ENCODE data around the gene RNU7-1. TPM values are rescaled to one million over a fixed set of nuclear protein-coding genes. Genes with fewer than 3 reads are reported as not detected.
A peak's percentile ranks its signal among the peaks of the same experiment; 100 is the strongest.

The RNU7-1 gene
- total RNA-seq, 4 donors from 2014 or later = not detected

GRCh38 chr12:6963791-6964413, 20.3 kb downstream of the RNU7-1 start:
- ATAC-seq (ENCODE audit: low FRiP score) = no peak
- TF ChIP-seq CTCF (IDR thresholded peaks at IDR 0.05) = no peak
- DNase-seq (ENCODE audit: low spot score) = no peak

DNA sequence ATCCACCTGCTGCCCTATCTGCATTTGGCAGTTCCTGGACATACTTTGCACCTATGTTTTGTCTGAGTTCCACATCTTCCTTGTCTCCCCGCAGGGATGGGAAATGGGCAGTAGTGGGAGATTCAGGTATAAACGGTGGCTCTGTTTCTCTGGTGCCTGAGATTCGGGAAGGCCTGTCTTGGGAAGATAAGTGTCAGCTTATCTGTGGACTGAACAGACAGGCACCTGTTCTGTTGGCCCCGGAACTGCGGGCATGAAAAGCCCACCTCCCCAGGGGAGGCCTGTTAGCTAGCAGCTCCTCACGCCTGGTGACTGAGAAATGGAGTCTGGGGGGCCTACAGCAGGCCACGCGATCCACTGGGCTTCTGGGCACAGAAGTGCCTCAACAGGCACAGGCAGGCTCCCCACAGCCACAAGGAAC, 21.0 kb downstream of the RNU7-1 start:
- DNase-seq (ENCODE audit: low spot score) (no peak), ATAC-seq (ENCODE audit: low FRiP score) (no peak)
- no peak for TF ChIP-seq CTCF (IDR thresholded peaks at IDR 0.05)

DNA sequence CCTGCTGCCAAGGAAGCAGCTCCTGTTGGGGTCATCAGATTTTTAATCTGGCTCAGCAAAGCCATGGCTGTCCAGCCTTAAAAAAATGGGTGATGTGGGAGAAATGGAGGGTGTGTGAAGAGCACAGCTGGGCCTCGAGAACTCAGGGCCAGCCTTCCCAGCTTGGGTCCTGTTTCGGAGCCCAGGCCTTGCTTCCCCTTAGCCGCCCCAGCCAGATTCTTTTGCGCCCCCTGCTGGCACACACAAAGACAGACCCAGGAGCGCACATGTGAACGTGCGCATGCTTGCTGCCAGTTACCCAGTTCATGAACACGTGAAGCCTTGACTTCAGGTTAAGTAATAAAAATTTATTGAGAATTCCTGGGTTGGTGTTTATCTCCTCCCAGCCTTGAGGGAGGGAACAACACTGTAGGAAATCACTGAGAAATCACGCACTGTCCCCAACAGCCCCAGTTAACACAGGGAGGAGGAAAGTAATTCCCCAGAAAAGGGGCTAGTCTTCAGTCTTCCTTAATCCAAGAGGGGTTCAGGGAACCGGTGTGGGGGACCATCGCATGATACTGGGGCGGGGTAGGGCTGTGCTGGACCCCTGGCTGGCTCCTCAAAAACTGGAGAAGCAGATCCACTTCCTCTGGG, 21.5 kb downstream of the RNU7-1 start:
- DNase-seq (ENCODE audit: low spot score) (peak; percentile 71), ATAC-seq (ENCODE audit: low FRiP score) (peak; percentile 52)
- peak in 2 of 3 donors; percentile 47 to 92 for TF ChIP-seq CTCF (IDR thresholded peaks at IDR 0.05)

GRCh38 chr12:6965714-6966113, 22.1 kb downstream of the RNU7-1 start:
- ATAC-seq (ENCODE audit: low FRiP score) (no peak), DNase-seq (ENCODE audit: low spot score) (no peak)
- no peak for TF ChIP-seq CTCF (IDR thresholded peaks at IDR 0.05)

- no peak for ATAC-seq (ENCODE audit: low FRiP score)
- DNase-seq (ENCODE audit: low spot score) = no peak
- TF ChIP-seq CTCF (IDR thresholded peaks at IDR 0.05) = no peak
Measured at GRCh38 chr12:6966351-6966750, 22.7 kb downstream of the RNU7-1 start.

DNA sequence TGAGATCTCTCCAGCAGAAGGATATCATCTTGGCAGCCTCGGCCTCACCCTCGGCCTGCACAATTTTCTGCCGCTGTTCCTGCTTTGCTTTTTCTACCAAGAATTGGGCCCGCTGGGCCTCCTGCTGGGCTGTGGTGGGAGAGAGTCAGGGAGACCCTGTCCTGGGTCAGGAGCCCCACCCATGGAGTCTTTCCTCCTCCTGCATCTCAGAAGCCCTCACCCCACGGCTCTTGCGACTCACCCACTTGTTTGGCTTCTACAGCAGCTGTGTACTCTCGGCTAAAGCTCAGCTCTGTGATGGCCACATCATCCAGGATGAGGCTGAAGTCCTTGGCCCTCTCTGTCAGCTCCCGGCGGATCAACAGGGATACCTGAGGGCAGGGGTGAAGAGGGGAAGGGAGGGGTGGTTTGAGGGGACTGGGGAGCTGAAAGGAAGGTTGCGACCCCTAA, 24.1 kb downstream of the RNU7-1 start:
- TF ChIP-seq CTCF (IDR thresholded peaks at IDR 0.05) = no peak
- ATAC-seq (ENCODE audit: low FRiP score) (no peak), DNase-seq (ENCODE audit: low spot score) (no peak)

DNA sequence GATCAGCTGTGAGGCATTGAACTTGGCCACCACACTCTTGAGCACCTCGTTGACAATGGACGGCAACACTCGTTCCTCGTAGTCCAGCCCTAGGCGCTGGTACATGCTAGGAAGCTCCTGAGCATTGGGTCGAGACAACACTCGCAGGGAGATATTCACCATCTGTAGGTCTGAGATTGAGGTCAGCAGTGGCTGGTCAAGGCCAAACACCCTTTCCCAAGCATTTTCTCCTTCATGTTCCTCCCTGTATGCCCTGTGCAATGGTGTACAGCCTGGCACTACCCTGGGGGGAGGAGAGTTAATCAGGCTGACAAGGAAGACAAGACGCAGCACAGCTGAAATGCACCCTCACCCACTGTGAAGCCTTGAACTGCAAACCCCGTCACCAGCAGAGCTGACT, 24.8 kb downstream of the RNU7-1 start:
- ATAC-seq (ENCODE audit: low FRiP score) = no peak
- no peak for DNase-seq (ENCODE audit: low spot score)
- TF ChIP-seq CTCF (IDR thresholded peaks at IDR 0.05) = no peak
